OCI-LY1 (cell line): Measurements from ENCODE around the gene ALS2CL.

Source experiments
- CTCF ChIP-seq: fragments of 200-600 bp; sonication (generic), shearing (Covaris generic); IDR thresholded peaks from 2 replicates; pipeline ENCODE4 v1.5.1; 2017; ENCODE audit warnings: mild to moderate bottlenecking, antibody characterized with exemption, low read length, moderate library complexity, mixed read lengths
- EZH2 ChIP-seq: fragments of 200-600 bp; sonication (generic), shearing (Covaris generic); IDR thresholded peaks from 2 replicates; pipeline ENCODE4 v1.8.0; 2017; ENCODE audit warnings: borderline replicate concordance, mixed run types, mild to moderate bottlenecking, antibody characterized with exemption, low read length, moderate library complexity, mixed read lengths

GRCh38 chr3:46662771-46663551 is 30.5 kb downstream of the ALS2CL start:
- TF ChIP-seq CTCF (no peak), EZH2 (no peak)
